ENCODE results near the gene TMEM221.

GRCh38 chr19:17471410-17472125 is 23.1 kb upstream of the TMEM221 start:
- TF ChIP-seq ZNF274 (IDR thresholded peaks at IDR 0.05; ENCODE audit: low read length), result no peak
- TF ChIP-seq ZNF274 (tag by site-specific recombination; IDR thresholded peaks at IDR 0.05; ENCODE audit: borderline replicate concordance), result no peak
- no peak for TF ChIP-seq ZNF184 (tag by site-specific recombination; IDR thresholded peaks at IDR 0.05)
- TF ChIP-seq ATF2 (tag by site-specific recombination; IDR thresholded peaks at IDR 0.05; ENCODE audit: low read depth), result no peak

Measured in HEK293 (cell line).